ENCODE results near the gene TLR5.

GRCh38 chr1:223137455-223138085, 5.5 kb downstream of the TLR5 start:
- TF ChIP-seq CTCF (IDR thresholded peaks at IDR 0.05) (no peak), POLR2A (IDR thresholded peaks at IDR 0.05) (no peak)
